ENCODE measurements around the gene ZNF423. TPM values are rescaled to one million over a fixed set of nuclear protein-coding genes. Genes with fewer than 3 reads are reported as not detected.

The ZNF423 gene
- polyA plus RNA-seq, 3 donors: 1.9 to 15.4 (median 8.7) TPM

- H3K27ac ChIP-seq (ENCODE audit: low read depth, low read length): no peak overlapping the region
- 91 to 98% (median 97%) methylated on average over 2 of the region's 2 CpGs for WGBS, 3 donors
These were observed 256.6 kb downstream of the ZNF423 start for GRCh38 chr16:49599281-49599680.

- 88 to 90% (median 89%) methylated on average over 8 of the region's 8 CpGs for WGBS, 3 donors
- no peak overlapping the region for H3K27ac ChIP-seq (ENCODE audit: low read depth, low read length)
These were observed 257.3 kb downstream of the ZNF423 start for GRCh38 chr16:49598383-49599170.

GRCh38 chr16:49597796-49598195 is 258.1 kb downstream of the ZNF423 start:
- H3K27ac ChIP-seq (ENCODE audit: low read depth, low read length): no peak overlapping the region
- WGBS, 3 donors: 84 to 91% (median 88%) methylated on average over 2 of the region's 2 CpGs

GRCh38 chr16:49596648-49597291 is 259.1 kb downstream of the ZNF423 start:
- 59 to 67% (median 63%) methylated on average over 10 of the region's 10 CpGs for WGBS, 3 donors
- no peak overlapping the region for H3K27ac ChIP-seq (ENCODE audit: low read depth, low read length)

DNA sequence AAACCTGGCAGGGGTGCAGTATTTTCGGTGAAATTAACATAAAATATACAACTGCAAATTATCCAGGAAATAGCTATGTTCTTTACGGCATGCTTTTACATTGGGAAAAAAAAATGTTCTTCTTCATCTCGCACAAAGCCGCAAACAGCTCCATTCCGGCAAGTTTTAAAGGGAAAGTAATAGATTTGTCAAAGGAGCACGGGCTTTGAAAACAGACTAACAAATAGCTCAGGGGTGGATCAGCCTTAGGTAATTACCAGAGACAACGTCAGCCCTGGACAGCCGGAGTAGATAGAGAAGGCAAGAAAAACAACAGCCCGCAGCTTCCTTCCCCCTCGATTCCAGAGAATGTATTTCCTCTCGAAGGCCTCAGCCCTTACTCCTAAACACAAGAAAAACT is 259.8 kb downstream of the ZNF423 start:
- WGBS, 3 donors: 4 to 62% (median 7%) methylated on average over 11 of the region's 11 CpGs
- H3K27ac ChIP-seq (ENCODE audit: low read depth, low read length): no peak overlapping the region

DNA sequence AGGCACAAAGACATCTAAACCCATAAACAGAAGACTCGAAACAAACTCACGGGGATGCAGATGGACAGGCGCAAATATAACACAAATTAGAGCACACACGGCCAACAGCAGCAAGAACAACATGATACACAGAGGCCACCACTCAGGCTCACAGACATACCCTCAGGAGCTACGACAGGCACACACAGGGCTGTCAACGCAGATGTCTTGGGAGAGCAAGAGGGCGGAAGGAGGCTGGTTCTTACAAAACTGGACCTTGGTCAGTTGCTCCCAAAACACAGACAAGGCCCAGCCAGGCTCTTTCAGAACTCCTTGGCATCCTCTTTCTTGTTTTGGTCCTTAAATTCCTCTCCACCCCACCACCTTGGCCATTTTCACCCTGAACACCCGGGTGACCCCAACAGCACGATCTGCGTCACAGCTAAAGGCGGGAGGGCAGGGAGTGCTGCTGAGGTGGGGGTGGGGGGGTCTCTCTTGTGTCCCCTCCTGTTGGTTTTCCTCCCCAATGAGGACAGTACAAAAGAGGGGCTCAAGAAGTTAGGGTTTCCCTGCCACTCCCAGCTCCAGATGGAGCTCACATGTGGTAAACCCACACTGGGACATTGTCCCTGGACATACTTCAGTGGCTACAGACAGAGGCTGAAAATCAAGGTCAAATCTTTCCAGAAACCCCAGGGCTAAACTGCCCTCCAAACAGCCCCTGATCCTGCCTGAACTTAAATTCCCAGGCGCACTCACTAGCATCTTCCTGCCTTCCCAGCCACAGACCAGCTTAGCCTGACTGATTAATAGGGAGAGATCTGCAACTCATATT is 261.0 kb downstream of the ZNF423 start:
- H3K27ac ChIP-seq (ENCODE audit: low read depth, low read length): no peak overlapping the region
- 87 to 92% (median 91%) methylated on average over 12 of the region's 12 CpGs for WGBS, 3 donors

DNA sequence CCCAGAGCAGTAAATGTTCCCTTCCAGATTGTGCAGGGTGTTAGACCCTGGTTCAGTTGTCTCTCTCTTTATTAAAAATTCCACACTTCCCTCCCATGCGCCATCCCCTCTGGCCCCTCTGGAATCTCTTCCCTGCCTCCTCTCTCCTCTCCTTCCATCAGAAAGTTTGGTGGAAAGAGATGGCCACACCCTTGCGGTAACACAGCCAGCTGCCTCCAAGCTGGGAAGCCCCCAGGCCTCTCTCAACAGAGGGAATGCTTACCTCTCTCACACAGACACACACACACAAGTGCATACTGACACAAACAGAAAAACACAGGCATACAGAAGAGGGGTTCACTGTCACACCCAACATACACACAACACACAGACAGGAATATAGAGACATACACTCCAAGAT is 261.8 kb downstream of the ZNF423 start:
- WGBS, 3 donors: 49 to 97% (median 66%) methylated on average over 2 of the region's 2 CpGs
- no peak overlapping the region for H3K27ac ChIP-seq (ENCODE audit: low read depth, low read length)

DNA sequence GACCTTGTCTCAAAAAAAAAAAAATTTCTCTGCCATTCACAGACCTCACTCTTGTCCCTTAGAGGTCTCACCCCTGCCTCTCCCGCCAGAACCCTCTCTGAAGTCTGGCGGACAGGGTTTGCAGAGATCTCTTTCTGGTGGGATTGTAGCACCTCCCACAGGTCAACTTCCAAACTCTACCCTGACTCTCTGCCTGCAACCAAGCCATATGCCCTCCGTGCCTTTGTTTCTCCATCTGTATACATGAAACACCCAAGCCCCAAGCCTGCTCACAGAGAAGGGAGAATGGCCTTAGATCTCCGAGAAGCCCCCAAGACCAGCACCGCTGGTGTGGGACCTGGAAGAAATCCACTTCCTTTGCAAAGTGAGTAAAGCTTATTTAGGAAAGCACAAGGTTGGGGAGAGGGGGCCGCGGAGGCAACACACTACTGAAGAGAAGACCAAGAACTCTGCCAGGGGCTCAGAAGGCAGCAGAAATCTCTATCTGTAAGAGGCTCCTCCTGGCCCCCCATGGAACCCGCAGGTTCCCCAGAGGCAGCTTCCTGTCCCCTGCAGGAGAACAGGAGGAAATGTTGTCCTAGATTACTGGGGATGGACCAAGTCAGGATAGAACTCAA is 262.4 kb downstream of the ZNF423 start:
- H3K27ac ChIP-seq (ENCODE audit: low read depth, low read length): no peak overlapping the region
- WGBS, 3 donors: 69 to 80% (median 75%) methylated on average over 8 of the region's 8 CpGs

- 62 to 64% (median 63%) methylated on average over 13 of the region's 13 CpGs for WGBS, 3 donors
- no peak overlapping the region for H3K27ac ChIP-seq (ENCODE audit: low read depth, low read length)
These were observed 263.1 kb downstream of the ZNF423 start for GRCh38 chr16:49592546-49593423.

DNA sequence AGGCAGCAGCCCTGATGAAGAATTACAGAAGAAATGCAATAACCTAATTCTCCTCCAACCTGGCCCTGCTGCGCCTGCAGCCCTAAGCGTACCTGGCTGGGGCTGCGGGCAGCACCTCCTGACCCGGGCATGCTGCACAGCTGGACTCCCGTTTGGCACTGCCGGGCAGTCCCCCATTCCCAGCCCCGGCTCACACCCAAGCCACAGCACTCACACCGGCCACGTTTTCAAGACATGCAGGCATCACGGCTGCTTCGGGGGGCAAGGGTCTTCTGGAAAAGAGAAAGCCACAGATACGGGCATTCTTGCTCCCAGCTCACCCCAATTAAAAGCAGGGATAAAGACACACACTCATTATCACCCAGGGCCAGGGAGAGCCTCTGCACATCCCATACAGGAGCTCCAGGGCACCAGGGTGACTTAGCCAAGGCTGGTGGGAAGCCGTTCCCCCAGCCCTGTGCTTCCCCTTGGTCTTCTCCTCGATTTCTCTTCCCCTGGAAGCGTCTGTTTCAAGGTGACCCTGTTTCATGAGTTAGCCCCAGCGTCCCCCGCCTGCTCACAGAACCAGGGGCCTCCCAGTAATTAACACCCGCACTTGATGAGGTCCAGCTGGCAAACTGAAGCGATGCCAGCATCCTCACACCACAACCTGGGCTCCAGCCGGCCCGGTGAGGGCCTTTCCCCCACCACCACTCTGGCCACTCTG is 265.6 kb downstream of the ZNF423 start:
- 85 to 92% (median 90%) methylated on average over 21 of the region's 21 CpGs for WGBS, 3 donors
- H3K27ac ChIP-seq (ENCODE audit: low read depth, low read length): no peak overlapping the region

DNA sequence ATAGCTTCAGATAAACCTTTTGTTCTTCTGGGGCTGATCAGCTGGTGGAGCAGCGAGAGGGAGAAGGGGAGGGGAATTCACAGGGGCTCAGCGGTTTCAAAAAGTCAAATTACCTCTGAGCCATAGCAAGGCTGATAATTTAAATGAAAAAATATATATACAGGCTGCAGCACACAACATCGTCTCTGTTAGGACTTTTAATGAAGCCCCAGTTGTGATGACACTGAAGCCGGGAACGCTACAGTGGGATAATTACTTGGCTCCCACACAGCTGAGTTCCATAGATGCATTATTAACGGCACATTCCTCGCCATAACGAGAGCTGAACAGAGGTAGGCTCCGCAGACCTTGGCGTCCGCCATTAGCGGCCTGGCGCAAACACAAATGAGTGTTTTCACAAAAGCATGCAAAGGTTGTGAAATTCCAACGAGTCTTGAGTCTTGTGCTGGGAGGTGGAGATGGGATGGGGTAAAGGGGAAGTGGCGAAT is 266.3 kb downstream of the ZNF423 start:
- H3K27ac ChIP-seq (ENCODE audit: low read depth, low read length): no peak overlapping the region
- WGBS, 3 donors: 77 to 87% (median 84%) methylated on average over 15 of the region's 15 CpGs

DNA sequence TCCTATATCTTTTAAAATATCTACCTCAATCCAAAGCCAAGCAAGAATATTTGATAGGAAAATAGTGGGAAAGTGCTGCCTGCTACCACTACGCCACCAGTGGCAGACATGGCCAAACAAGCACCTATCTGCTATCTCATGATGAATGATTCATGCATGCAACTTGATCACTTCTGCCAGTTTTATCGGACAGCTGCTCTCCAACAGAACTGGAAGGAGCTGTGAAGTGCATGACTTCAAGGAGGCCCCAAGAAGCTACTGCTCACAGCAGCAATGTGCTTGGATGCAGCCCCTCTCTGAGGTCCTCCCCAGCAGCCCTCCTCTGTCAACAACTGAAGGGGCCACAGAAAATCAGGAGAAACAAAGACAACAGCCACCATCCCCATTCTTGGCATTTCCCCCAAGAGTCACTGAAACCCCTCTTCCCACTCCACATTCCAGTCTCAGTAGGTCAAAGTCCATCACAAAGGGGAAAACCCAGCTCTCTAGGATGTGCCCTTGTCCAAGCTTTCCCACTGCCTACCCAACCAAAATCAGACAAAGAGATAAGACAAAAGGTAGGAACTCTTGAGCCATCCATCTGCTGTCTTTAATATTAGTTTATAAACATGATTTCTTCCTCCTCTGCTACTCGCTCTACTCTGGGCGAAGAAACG is 267.1 kb downstream of the ZNF423 start:
- WGBS, 3 donors: 89 to 92% (median 90%) methylated on average over 5 of the region's 5 CpGs
- H3K27ac ChIP-seq (ENCODE audit: low read depth, low read length): no peak overlapping the region

GRCh38 chr16:49588026-49588425 is 267.9 kb downstream of the ZNF423 start:
- 80 to 98% (median 94%) methylated on average over 3 of the region's 3 CpGs for WGBS, 3 donors
- no peak overlapping the region for H3K27ac ChIP-seq (ENCODE audit: low read depth, low read length)

GRCh38 chr16:49587511-49587910 is 268.4 kb downstream of the ZNF423 start:
- no peak overlapping the region for H3K27ac ChIP-seq (ENCODE audit: low read depth, low read length)
- WGBS, 3 donors: 87 to 98% (median 92%) methylated on average over 1 of the region's 1 CpG

- H3K27ac ChIP-seq (ENCODE audit: low read depth, low read length): no peak overlapping the region
- WGBS, 3 donors: 83 to 87% (median 84%) methylated on average over 28 of the region's 28 CpGs
These were observed 269.2 kb downstream of the ZNF423 start for GRCh38 chr16:49586466-49587450.

All from adipose tissue (tissue), 3 donors.